Measurements from ENCODE around the gene ABTB2.
A peak's percentile ranks its signal among the peaks of the same experiment; 100 is the strongest.

ABTB2 gene

GRCh38 chr11:34360046-34360445 is 2.2 kb upstream of the ABTB2 start:
- no peak for DNase-seq (ENCODE audit: low spot score)

DNA sequence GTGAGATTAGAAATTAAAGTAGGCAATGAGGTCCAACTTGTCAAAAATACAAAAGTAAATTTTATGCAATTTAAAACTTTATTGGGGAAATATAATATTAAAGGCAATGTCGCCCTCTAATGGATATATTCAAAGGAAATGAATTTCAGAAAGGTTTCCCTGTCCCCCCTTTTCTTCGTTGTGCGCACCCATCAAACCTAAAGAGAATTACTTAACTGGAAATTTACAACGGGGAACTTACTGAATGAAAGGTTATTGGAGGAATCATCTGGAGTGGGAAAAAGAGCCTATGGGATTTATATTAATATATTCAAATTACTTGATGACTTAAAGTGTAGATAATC is 1.7 kb upstream of the ABTB2 start:
- no peak for DNase-seq (ENCODE audit: low spot score)

GRCh38 chr11:34358728-34359547 is 1.1 kb upstream of the ABTB2 start:
- DNase-seq (ENCODE audit: low spot score): peak; percentile 84

DNA sequence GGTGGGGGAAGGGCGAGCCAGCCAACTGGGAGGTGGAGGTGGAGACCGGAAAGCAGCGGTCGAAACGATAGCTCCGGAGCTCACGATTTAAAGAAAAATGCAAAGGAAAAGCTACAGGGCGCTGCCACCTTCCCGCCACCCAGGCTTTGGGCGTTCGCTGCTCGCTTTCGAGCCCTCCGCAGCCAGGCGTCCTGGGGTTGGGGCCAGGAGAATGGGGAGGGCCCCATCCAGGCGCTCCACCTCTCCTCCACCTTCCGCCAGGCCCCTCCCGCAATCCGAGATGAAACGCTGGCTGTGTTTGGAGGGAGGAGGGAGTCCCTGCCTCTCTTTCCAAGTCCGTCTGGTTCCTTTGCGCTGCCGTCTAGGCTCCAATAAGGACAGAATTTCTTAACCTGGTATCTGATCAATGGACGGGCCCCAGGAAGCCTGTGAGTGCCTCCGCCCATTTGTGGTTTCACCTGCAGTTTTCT is 483 bp upstream of the ABTB2 start:
- DNase-seq (ENCODE audit: low spot score): peak; percentile 78

GRCh38 chr11:34356913-34357700 is 703 bp downstream of the ABTB2 start:
- peak; percentile 73 for DNase-seq (ENCODE audit: low spot score)

DNA sequence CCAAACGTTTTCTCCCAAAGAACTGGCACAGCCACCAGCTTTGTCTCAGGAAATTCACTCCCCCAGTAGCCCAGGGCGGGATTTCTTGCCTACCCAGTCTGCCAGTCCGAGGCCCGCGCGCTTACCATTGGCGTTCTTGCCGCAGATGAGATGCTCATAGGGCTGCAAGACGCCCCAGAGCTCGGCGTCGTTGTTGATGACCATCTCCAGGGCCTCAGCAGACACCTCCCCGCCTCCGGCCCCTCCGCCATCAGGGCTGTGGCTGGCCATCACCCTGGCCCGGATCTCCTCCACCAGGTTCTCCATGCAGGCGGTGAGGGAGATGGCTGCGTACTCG is 1.3 kb downstream of the ABTB2 start:
- no peak for DNase-seq (ENCODE audit: low spot score)

GRCh38 chr11:34356130-34356529 is 1.7 kb downstream of the ABTB2 start:
- DNase-seq (ENCODE audit: low spot score): no peak

- DNase-seq (ENCODE audit: low spot score): no peak
Measured at GRCh38 chr11:34355726-34356125, 2.1 kb downstream of the ABTB2 start.

- DNase-seq (ENCODE audit: low spot score): no peak
Measured at GRCh38 chr11:34354782-34355181, 3.0 kb downstream of the ABTB2 start.

DNA sequence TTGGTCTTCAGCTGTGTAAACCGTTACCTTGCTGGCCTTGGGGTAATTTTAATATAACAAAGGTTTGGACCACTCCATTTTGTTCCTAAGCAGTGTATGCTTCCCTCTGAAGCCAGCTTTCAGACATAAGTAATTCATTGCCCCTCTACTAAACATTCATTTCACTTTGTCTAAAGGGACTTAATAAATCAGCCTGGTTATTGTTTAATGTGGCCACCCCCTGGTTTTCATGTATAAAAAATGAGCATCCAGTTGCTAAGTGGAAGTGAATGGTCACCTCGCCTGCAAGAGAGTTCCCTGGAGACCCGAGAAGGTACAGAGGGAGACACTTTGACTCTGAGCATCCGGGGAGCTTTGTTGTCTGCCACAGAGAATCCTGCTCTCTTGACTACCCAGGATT is 3.9 kb downstream of the ABTB2 start:
- DNase-seq (ENCODE audit: low spot score): no peak

DNA sequence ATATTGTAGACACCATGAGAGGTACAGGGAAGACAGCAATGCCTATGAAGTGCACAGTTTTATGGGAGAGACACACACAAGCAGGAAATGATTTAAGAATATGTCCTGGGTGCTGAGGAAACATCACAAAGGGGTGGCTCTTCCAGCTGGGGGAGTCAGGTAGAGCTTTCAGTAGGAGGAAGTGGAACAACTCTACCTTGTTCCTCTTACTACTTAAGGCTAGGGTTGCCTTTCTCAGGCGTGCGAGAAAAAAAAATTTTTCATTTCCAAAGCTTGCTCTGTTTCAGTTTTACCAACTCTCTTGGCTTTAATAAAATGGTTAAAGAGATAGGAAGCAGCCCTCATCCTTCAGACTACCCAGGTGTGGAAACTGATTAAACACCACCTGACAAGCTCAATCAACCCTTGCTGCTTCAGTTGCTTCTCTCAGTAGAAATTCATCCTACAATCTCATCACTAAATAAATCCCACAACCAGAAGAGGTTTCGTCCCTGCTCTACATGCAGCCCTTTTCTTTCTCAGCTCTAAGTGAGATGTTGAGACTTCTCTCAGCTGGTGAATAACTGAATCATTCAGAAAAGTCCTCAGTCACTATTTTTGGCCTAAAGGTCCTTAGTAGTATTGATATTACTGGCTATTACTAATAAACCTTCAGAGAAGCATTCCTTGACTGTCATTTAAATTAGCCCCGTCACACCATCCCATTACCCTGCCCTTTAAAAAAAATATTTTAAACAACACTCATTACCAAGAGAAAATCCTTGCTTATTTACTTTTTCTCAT is 5.9 kb downstream of the ABTB2 start:
- no peak for DNase-seq (ENCODE audit: low spot score)

GRCh38 chr11:34351051-34351450 is 6.8 kb downstream of the ABTB2 start:
- no peak for DNase-seq (ENCODE audit: low spot score)

DNA sequence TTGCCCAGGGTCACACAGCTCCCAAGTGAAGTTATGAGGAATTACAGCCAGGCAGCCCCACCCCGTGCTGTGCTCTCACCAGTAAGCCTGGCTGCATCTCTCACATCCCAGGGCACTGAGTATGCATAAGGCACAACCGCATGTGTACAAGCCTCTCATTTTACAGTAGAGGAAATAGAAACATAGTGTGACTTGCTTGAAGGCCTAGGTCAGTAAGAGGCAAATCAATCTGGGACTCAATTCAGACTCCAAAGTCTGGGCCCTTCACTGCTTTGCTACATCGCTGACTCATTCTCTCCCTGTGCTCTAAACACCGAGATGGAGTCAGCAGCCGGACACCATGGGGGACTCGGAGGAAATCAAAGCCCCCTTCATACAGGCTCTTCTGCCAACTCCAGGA is 7.9 kb downstream of the ABTB2 start:
- no peak for DNase-seq (ENCODE audit: low spot score)

GRCh38 chr11:34348919-34349318 is 8.9 kb downstream of the ABTB2 start:
- DNase-seq (ENCODE audit: low spot score): no peak

DNA sequence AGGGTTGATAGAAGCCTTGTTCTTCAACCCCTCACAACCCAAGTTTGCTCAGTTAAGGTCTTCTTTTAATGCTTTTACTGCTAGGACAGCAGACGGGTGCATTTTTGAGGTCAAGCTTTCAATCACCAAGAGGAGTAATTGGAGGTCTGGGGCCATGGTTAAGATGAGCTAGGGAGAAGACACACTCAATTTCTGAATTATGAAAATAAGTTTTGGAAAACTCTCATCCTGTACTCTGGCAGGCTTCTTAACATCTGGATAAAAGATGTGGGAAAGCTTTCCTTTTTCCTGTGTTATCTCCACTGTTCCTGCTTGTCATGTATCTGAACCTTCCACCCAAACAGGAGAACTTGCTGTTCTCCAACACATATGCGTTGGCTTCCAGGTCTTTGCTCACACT is 9.7 kb downstream of the ABTB2 start:
- no peak for DNase-seq (ENCODE audit: low spot score)

- peak; percentile 42 for DNase-seq (ENCODE audit: low spot score)
Measured at GRCh38 chr11:34346551-34346950, 11.3 kb downstream of the ABTB2 start.

GRCh38 chr11:34345991-34346480 is 11.8 kb downstream of the ABTB2 start:
- no peak for DNase-seq (ENCODE audit: low spot score)

GRCh38 chr11:34345540-34345876 is 12.3 kb downstream of the ABTB2 start:
- DNase-seq (ENCODE audit: low spot score): no peak

- DNase-seq (ENCODE audit: low spot score): peak; percentile 82
Measured at GRCh38 chr11:34344768-34345539, 12.9 kb downstream of the ABTB2 start.

DNA sequence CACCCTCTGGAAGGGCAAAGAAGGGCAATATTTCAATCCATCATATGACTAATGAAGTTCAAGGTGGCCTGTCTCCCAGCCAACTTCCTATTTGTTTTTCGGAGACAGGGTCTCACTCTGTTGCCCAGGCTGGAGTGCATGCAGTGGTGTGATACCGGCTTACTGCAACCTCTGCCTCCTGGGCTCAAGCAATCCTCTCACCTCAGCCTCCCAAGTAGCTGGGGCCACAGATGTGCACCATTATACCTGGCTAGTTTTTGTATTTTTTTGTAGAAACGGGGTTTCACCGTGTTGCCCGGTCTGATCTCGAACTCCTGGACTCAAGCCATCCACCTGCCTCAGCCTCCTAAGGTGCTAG is 13.4 kb downstream of the ABTB2 start:
- DNase-seq (ENCODE audit: low spot score): no peak

DNA sequence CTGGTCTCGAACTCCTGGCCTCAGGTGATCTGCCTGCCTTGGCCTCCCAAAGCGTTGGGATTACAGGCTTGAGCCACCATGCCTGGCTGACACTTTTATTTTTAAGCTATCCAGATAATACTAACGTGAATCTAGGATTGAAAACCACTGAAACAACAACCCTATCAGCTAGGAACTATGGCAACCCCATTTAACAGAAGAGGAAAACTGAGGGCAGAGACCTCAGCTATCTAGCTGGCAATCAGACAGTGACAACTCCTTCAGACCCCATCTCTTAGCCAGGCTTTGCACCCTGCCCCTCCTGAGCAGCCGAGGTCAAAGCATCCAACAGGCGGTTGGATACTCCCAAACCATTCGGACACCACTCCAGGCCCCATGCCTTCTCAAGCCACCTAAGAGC is 14.1 kb downstream of the ABTB2 start:
- DNase-seq (ENCODE audit: low spot score): no peak

GRCh38 chr11:34343153-34343552 is 14.7 kb downstream of the ABTB2 start:
- DNase-seq (ENCODE audit: low spot score): peak; percentile 79

Data from SW480 (cell line).